ENCODE results near the gene PAX9.

DNA sequence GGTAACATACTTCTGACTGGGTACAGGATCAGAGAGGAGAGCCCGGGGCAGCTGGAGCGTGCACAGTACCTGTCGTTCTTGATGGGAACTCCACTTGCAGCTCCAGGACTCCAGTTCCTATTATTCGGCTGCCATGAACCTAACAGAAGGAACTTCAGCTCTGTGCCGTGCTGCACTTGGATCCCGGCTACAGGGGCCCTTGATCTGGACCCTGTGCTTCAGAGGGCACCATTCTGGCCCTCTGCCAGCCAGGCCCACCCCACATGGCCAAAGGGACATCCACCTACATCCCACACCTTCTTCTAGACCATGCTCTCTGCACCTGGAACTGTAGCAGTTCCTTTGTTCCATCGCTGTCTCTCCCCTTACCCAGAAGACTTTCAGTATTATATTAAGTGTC lies 58.2 kb downstream of the PAX9 start:
- no peak for TF ChIP-seq POLR2AphosphoS5 (IDR thresholded peaks at IDR 0.05)
- TF ChIP-seq, protein P1, sequence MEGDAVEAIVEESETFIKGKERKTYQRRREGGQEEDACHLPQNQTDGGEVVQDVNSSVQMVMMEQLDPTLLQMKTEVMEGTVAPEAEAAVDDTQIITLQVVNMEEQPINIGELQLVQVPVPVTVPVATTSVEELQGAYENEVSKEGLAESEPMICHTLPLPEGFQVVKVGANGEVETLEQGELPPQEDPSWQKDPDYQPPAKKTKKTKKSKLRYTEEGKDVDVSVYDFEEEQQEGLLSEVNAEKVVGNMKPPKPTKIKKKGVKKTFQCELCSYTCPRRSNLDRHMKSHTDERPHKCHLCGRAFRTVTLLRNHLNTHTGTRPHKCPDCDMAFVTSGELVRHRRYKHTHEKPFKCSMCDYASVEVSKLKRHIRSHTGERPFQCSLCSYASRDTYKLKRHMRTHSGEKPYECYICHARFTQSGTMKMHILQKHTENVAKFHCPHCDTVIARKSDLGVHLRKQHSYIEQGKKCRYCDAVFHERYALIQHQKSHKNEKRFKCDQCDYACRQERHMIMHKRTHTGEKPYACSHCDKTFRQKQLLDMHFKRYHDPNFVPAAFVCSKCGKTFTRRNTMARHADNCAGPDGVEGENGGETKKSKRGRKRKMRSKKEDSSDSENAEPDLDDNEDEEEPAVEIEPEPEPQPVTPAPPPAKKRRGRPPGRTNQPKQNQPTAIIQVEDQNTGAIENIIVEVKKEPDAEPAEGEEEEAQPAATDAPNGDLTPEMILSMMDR (IDR thresholded peaks at IDR 0.05), result no peak
- no peak for TF ChIP-seq POLR2A (IDR thresholded peaks at IDR 0.05)
